ENCODE data around the gene SYTL5.

Gene SYTL5

GRCh38 chrX:38138157-38138891, 132.0 kb downstream of the SYTL5 start:
- no peak for DNase-seq (ENCODE audit: low read depth in 3 of 3)

- DNase-seq (ENCODE audit: low read depth in 3 of 3): no peak
Observed at GRCh38 chrX:38138900-38139299, 132.5 kb downstream of the SYTL5 start.

GRCh38 chrX:38142610-38143009, 136.3 kb downstream of the SYTL5 start:
- DNase-seq (ENCODE audit: low read depth in 3 of 3): no peak

GRCh38 chrX:38149016-38149415, 142.7 kb downstream of the SYTL5 start:
- DNase-seq (ENCODE audit: low read depth in 3 of 3): no peak

- DNase-seq (ENCODE audit: low read depth in 3 of 3): no peak
Observed at GRCh38 chrX:38150993-38151392, 144.6 kb downstream of the SYTL5 start.

GRCh38 chrX:38151441-38151840, 145.1 kb downstream of the SYTL5 start:
- no peak for DNase-seq (ENCODE audit: low read depth in 3 of 3)

- DNase-seq (ENCODE audit: low read depth in 3 of 3): no peak
Observed at GRCh38 chrX:38154340-38154739, 148.0 kb downstream of the SYTL5 start.

GRCh38 chrX:38154818-38155217, 148.5 kb downstream of the SYTL5 start:
- DNase-seq (ENCODE audit: low read depth in 3 of 3): no peak

- DNase-seq (ENCODE audit: low read depth in 3 of 3): no peak
Observed at GRCh38 chrX:38156838-38157237, 150.5 kb downstream of the SYTL5 start.

- DNase-seq (ENCODE audit: low read depth in 3 of 3): no peak
Observed at GRCh38 chrX:38163193-38163592, 156.8 kb downstream of the SYTL5 start.

GRCh38 chrX:38165023-38165422, 158.7 kb downstream of the SYTL5 start:
- DNase-seq (ENCODE audit: low read depth in 3 of 3): no peak

GRCh38 chrX:38166478-38167083, 160.2 kb downstream of the SYTL5 start:
- peak in 1 of 3 donors; percentile 13 for DNase-seq (ENCODE audit: low read depth in 3 of 3)

GRCh38 chrX:38170556-38170955, 164.2 kb downstream of the SYTL5 start:
- DNase-seq (ENCODE audit: low read depth in 3 of 3): no peak

- DNase-seq (ENCODE audit: low read depth in 3 of 3): no peak
Observed at GRCh38 chrX:38172596-38172995, 166.2 kb downstream of the SYTL5 start.

- no peak for DNase-seq (ENCODE audit: low read depth in 3 of 3)
Observed at GRCh38 chrX:38175139-38175538, 168.8 kb downstream of the SYTL5 start.

- no peak for DNase-seq (ENCODE audit: low read depth in 3 of 3)
Observed at GRCh38 chrX:38178396-38178795, 172.0 kb downstream of the SYTL5 start.

All from stimulated activated CD4-positive, alpha-beta T cell treated with anti-CD3 and anti-CD28 coated beads, TNF-alpha, amount 100 ng/mL, for 48 hours (primary cell).